DND-41 (cell line): ENCODE results near the gene TNNT2.

Experiments
- ATAC-seq: fragments of 200-7000 bp; cut with Tn5 transposase; 3 replicates; pipeline ENCODE4 v1.9.1; 2021; ENCODE audit warnings: low read depth; ENCODE audit not compliant: insufficient read depth
- DNase-seq: peaks from one replicate; pipeline ENCODE4 v3.0.0-alpha.2; 2020
- H2AFZ ChIP-seq: 2 replicates; pipeline ENCODE4 v1.6.0; 2012; ENCODE audit warnings: low read depth, low read length
- H3K27ac ChIP-seq: 2 replicates; pipeline ENCODE4 v1.5.1; 2012; ENCODE audit warnings: low read length, inconsistent platforms
- H3K27me3 ChIP-seq: fragments of 200-600 bp; sonication (generic); 2 replicates; pipeline ENCODE4 v1.6.0; 2012; ENCODE audit warnings: low read length, mild to moderate bottlenecking, inconsistent platforms; ENCODE audit not compliant: insufficient read depth, poor library complexity
- H3K36me3 ChIP-seq: 2 replicates; pipeline ENCODE4 v1.5.1; 2012; ENCODE audit warnings: low read length, inconsistent platforms; ENCODE audit not compliant: insufficient read depth
- H3K4me1 ChIP-seq: 2 replicates; pipeline ENCODE4 v1.5.1; 2012; ENCODE audit warnings: mild to moderate bottlenecking, low read length; ENCODE audit not compliant: insufficient read depth
- H3K4me2 ChIP-seq: 2 replicates; pipeline ENCODE4 v1.6.0; 2012; ENCODE audit warnings: mild to moderate bottlenecking, moderate library complexity, low read length, inconsistent platforms; ENCODE audit not compliant: insufficient read depth
- H3K4me3 ChIP-seq, 2 experiments: fragments of 200-600 bp in 1 of 2; shearing (Covaris generic) in 1 of 2; 2 replicates each; pipeline ENCODE4 v1.5.1; 2012 to 2016; ENCODE audit warnings: inconsistent platforms in 2 of 2, low read length in 2 of 2, mild to moderate bottlenecking in 2 of 2, low read depth in 1 of 2, moderate library complexity in 1 of 2
- H3K79me2 ChIP-seq: 2 replicates; pipeline ENCODE4 v1.6.0; 2012; ENCODE audit warnings: low read length, inconsistent platforms; ENCODE audit not compliant: insufficient read depth
- H3K9ac ChIP-seq: 2 replicates; pipeline ENCODE4 v1.6.0; 2012; ENCODE audit warnings: low read depth, mild to moderate bottlenecking, inconsistent platforms, low read length, moderate library complexity
- H3K9me3 ChIP-seq: 2 replicates; pipeline ENCODE4 v1.5.1; 2012; ENCODE audit warnings: low read length, moderate library complexity, mild to moderate bottlenecking, inconsistent platforms; ENCODE audit not compliant: insufficient read depth, severe bottlenecking
- H4K20me1 ChIP-seq: 2 replicates; pipeline ENCODE4 v1.6.0; 2012; ENCODE audit warnings: low read length; ENCODE audit not compliant: insufficient read depth
- EZH2 ChIP-seq: IDR thresholded peaks from 3 replicates; pipeline ENCODE4 v1.6.1; 2012; ENCODE audit warnings: borderline replicate concordance, low read depth, mild to moderate bottlenecking, moderate library complexity, low read length, inconsistent platforms; ENCODE audit not compliant: severe bottlenecking
- TF ChIP-seq, protein P1 (sequence below): IDR thresholded peaks from 2 replicates; pipeline ENCODE4 v1.5.1; 2012; ENCODE audit warnings: borderline replicate concordance, low read length, moderate library complexity, mild to moderate bottlenecking; ENCODE audit not compliant: poor library complexity, severe bottlenecking; ENCODE audit errors: extremely low read depth

TNNT2 gene

GRCh38 chr1:201334325-201335173 lies 42.9 kb downstream of the TNNT2 start:
- H3K79me2 ChIP-seq: no peaks in the 10 kb centered on the region
- H4K20me1 ChIP-seq: no peaks in the 10 kb centered on the region
- no peak overlapping the region for H3K27ac ChIP-seq
- H3K4me3 ChIP-seq: no peak overlapping the region
- H3K9me3 ChIP-seq: no peaks in the 10 kb centered on the region
- no peak for ATAC-seq
- H3K9ac ChIP-seq: no peak overlapping the region
- H3K4me2 ChIP-seq: no peak overlapping the region
- no peak for TF ChIP-seq EZH2
- TF ChIP-seq, protein P1, sequence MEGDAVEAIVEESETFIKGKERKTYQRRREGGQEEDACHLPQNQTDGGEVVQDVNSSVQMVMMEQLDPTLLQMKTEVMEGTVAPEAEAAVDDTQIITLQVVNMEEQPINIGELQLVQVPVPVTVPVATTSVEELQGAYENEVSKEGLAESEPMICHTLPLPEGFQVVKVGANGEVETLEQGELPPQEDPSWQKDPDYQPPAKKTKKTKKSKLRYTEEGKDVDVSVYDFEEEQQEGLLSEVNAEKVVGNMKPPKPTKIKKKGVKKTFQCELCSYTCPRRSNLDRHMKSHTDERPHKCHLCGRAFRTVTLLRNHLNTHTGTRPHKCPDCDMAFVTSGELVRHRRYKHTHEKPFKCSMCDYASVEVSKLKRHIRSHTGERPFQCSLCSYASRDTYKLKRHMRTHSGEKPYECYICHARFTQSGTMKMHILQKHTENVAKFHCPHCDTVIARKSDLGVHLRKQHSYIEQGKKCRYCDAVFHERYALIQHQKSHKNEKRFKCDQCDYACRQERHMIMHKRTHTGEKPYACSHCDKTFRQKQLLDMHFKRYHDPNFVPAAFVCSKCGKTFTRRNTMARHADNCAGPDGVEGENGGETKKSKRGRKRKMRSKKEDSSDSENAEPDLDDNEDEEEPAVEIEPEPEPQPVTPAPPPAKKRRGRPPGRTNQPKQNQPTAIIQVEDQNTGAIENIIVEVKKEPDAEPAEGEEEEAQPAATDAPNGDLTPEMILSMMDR: no peak
- H3K4me1 ChIP-seq: no peaks in the 10 kb centered on the region; the same call in 1 of the 2 replicates
- H2AFZ ChIP-seq: no peak overlapping the region
- DNase-seq: no peak
- no peaks in the 10 kb centered on the region for H3K36me3 ChIP-seq
- H3K27me3 ChIP-seq: no peaks in the 10 kb centered on the region

DNA sequence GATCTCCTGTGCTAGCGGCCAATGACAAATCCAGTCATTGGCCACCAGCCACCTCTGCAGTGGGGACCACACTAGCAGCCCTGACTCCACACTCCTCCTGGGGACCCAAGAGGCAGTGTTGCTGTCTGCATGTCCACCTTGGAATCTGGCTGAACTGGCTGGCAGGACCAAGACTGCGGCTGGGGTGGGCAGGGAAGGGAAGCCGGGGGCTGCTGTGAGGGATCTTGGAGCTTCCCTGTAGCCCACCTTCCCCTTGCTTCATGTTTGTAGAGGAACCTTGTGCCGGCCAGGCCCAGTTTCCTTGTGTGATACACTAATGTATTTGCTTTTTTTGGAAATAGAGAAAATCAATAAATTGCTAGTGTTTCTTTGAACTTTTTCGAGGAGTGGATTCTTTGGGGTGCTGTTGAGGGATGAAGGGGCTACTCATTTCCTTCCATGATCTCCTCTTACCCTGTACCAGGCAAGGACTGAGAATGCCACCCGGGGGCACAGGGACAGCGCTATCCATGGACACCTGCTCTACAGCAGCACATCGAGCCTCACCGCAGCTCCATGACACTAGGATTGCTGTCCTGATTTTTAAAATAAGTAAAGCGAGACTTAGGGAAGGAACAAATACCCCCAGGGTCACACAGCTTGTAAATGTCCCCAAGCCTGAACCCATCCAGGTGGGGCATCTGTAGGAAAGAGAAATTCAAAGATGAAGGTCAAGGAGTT lies 44.7 kb downstream of the TNNT2 start:
- Histone ChIP-seq H3K79me2 (no peaks in the 10 kb centered on the region), H3K9me3 (no peaks in the 10 kb centered on the region), H3K4me2 (no peak overlapping the region), H2AFZ (no peak overlapping the region), H3K27me3 (no peaks in the 10 kb centered on the region), H3K4me3 (no peak overlapping the region), H3K9ac (no peak overlapping the region), H3K36me3 (no peaks in the 10 kb centered on the region), H3K4me1 (no peaks in the 10 kb centered on the region; the same call in 1 of the 2 replicates), H3K27ac (no peak overlapping the region), H4K20me1 (no peaks in the 10 kb centered on the region)
- ATAC-seq (no peak), DNase-seq (no peak)
- no peak for TF ChIP-seq EZH2
- TF ChIP-seq, protein P1: no peak

GRCh38 chr1:201332021-201332420 lies 45.5 kb downstream of the TNNT2 start:
- no peaks in the 10 kb centered on the region for H3K36me3 ChIP-seq
- H3K27ac ChIP-seq: no peak overlapping the region
- no peak overlapping the region for H3K9ac ChIP-seq
- H3K79me2 ChIP-seq: no peaks in the 10 kb centered on the region
- H3K27me3 ChIP-seq: no peaks in the 10 kb centered on the region
- no peak overlapping the region for H3K4me2 ChIP-seq
- H4K20me1 ChIP-seq: no peaks in the 10 kb centered on the region
- H2AFZ ChIP-seq: no peak overlapping the region
- no peaks in the 10 kb centered on the region; the same call in 1 of the 2 replicates for H3K4me1 ChIP-seq
- no peak overlapping the region for H3K4me3 ChIP-seq
- TF ChIP-seq, protein P1: no peak
- no peak for TF ChIP-seq EZH2
- H3K9me3 ChIP-seq: no peaks in the 10 kb centered on the region
- ATAC-seq (no peak), DNase-seq (no peak)
